NT2/D1 (cell line): ENCODE data around the gene DUS1L.

Experiments used
- DNase-seq: peaks from one replicate; pipeline ENCODE4 v3.0.0-alpha.2; 2011; ENCODE audit warnings: low read depth, low spot score
- H3K27me3 ChIP-seq: 2 replicates; pipeline ENCODE4 v1.6.0; 2011; ENCODE audit warnings: mild to moderate bottlenecking; ENCODE audit not compliant: insufficient read length, insufficient read depth
- H3K36me3 ChIP-seq: 2 replicates; pipeline ENCODE4 v1.6.1; 2011; ENCODE audit warnings: mild to moderate bottlenecking, low read length, mixed read lengths; ENCODE audit not compliant: insufficient read depth, insufficient read length
- H3K4me1 ChIP-seq: 2 replicates; pipeline ENCODE4 v1.5.1; 2011; ENCODE audit not compliant: insufficient read depth, insufficient read length
- H3K4me3 ChIP-seq: 2 replicates; pipeline ENCODE4 v1.5.1; 2011; ENCODE audit warnings: low read depth; ENCODE audit not compliant: insufficient read length
- H3K9ac ChIP-seq: 2 replicates; pipeline ENCODE4 v1.6.0; 2011; ENCODE audit warnings: low read depth; ENCODE audit not compliant: insufficient read length
- H3K9me3 ChIP-seq: 2 replicates; pipeline ENCODE4 v1.5.1; 2011; ENCODE audit warnings: mild to moderate bottlenecking, low read length; ENCODE audit not compliant: insufficient read depth
- SUZ12 ChIP-seq: IDR thresholded peaks from 2 replicates; pipeline ENCODE4 v1.6.1; 2011; ENCODE audit not compliant: insufficient read length, insufficient read depth; ENCODE audit errors: extremely low read depth
- YY1 ChIP-seq: IDR thresholded peaks from 2 replicates; pipeline ENCODE4 v1.6.1; 2011; ENCODE audit not compliant: insufficient read length, insufficient read depth
- ZNF274 ChIP-seq: IDR thresholded peaks from 2 replicates; pipeline ENCODE4 v1.6.1; 2011; ENCODE audit warnings: mild to moderate bottlenecking, low read depth, low read length

The DUS1L gene

DNA sequence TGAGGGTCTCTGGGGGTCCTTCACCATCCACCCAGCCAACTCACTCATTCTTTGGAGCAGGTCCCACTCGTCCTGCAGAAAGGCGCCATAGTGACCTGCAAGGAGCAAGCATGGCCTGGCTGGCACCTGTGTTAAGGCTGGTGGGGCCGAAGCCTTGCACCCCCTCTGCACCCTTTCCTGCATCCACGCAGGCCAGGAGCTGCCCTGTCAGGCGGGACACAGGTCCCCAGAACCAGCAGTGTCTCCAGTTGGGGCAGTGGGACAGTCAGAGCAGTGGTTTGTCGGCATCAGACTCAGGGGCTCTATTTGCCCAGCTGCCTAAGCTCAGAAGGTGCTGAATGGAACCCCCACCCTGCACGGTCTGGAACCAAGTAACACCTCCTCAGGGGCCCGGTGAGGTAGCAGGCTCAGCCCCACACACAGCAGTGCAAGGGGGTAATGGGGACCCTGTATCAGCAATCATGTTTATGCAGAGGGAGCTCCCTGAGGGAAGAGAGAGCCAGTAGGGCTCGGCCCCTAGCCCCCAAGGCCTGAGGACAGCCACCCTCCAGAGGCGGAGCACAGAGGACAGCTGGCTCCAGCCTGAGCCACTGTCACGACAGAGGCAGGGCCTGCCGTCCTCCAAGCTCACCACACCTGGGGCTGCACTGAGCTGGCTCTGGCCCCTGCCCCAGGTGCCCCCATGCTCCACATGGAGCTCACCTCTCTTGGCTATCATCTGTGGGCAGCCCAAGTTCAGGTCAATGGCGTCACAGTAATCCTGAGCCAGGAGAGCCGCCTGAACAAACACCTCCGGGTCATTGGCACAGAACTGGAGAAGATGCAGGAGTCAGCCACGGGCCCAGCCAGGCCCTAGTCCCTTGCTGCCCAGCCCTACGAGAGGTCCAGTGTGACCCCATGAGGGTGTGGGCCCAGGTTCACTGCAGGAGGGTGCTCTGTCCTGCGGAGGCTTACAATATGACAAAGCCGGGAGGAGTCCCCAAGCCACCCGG is 1.9 kb downstream of the DUS1L start:
- no peak overlapping the region for H3K9ac ChIP-seq
- TF ChIP-seq YY1 (no peak), ZNF274 (no peak), SUZ12 (no peak)
- peaks cover 60% of the 10 kb centered on the region for H3K36me3 ChIP-seq
- H3K4me1 ChIP-seq: peaks cover 6% of the 10 kb centered on the region
- no peaks in the 10 kb centered on the region for H3K27me3 ChIP-seq
- DNase-seq: no peak
- H3K9me3 ChIP-seq: no peaks in the 10 kb centered on the region
- H3K4me3 ChIP-seq: no peak overlapping the region

GRCh38 chr17:82062984-82063368 is 2.6 kb downstream of the DUS1L start:
- Histone ChIP-seq H3K27me3 (no peaks in the 10 kb centered on the region), H3K4me3 (no peak overlapping the region), H3K36me3 (peaks cover 67% of the 10 kb centered on the region), H3K9ac (no peak overlapping the region), H3K4me1 (peaks cover 9% of the 10 kb centered on the region), H3K9me3 (no peaks in the 10 kb centered on the region)
- TF ChIP-seq SUZ12 (no peak), ZNF274 (no peak), YY1 (no peak)
- no peak for DNase-seq

- Histone ChIP-seq H3K36me3 (peaks cover 73% of the 10 kb centered on the region), H3K9me3 (no peaks in the 10 kb centered on the region), H3K4me1 (peaks cover 9% of the 10 kb centered on the region), H3K27me3 (no peaks in the 10 kb centered on the region), H3K9ac (no peak overlapping the region), H3K4me3 (no peak overlapping the region)
- no peak for TF ChIP-seq ZNF274
- no peak for TF ChIP-seq SUZ12
- no peak for TF ChIP-seq YY1
- DNase-seq: no peak
Observed at GRCh38 chr17:82062076-82062983, 3.3 kb downstream of the DUS1L start.

GRCh38 chr17:82061047-82061925 is 4.3 kb downstream of the DUS1L start:
- H3K27me3 ChIP-seq: no peaks in the 10 kb centered on the region
- no peak for DNase-seq
- H3K4me3 ChIP-seq: no peak overlapping the region
- peaks cover 84% of the 10 kb centered on the region for H3K36me3 ChIP-seq
- no peak overlapping the region for H3K9ac ChIP-seq
- H3K9me3 ChIP-seq: no peaks in the 10 kb centered on the region
- H3K4me1 ChIP-seq: peaks cover 9% of the 10 kb centered on the region
- TF ChIP-seq YY1 (no peak), SUZ12 (no peak), ZNF274 (no peak)

- Histone ChIP-seq H3K27me3 (no peaks in the 10 kb centered on the region), H3K4me1 (peaks cover 12% of the 10 kb centered on the region), H3K36me3 (peaks cover 91% of the 10 kb centered on the region), H3K4me3 (no peak overlapping the region), H3K9ac (no peak overlapping the region), H3K9me3 (no peaks in the 10 kb centered on the region)
- TF ChIP-seq SUZ12 (no peak), YY1 (no peak), ZNF274 (no peak)
- no peak for DNase-seq
Observed at GRCh38 chr17:82060614-82061013, 5.0 kb downstream of the DUS1L start.

GRCh38 chr17:82060001-82060380 is 5.6 kb downstream of the DUS1L start:
- H3K9ac ChIP-seq: no peak overlapping the region
- TF ChIP-seq ZNF274: no peak
- TF ChIP-seq SUZ12: no peak
- no peak for TF ChIP-seq YY1
- no peaks in the 10 kb centered on the region for H3K27me3 ChIP-seq
- DNase-seq: no peak
- H3K4me3 ChIP-seq: no peak overlapping the region
- peaks cover 14% of the 10 kb centered on the region for H3K4me1 ChIP-seq
- no peaks in the 10 kb centered on the region for H3K9me3 ChIP-seq
- peaks cover 96% of the 10 kb centered on the region for H3K36me3 ChIP-seq
